ENCODE measurements around the gene NLGN2.

DNA sequence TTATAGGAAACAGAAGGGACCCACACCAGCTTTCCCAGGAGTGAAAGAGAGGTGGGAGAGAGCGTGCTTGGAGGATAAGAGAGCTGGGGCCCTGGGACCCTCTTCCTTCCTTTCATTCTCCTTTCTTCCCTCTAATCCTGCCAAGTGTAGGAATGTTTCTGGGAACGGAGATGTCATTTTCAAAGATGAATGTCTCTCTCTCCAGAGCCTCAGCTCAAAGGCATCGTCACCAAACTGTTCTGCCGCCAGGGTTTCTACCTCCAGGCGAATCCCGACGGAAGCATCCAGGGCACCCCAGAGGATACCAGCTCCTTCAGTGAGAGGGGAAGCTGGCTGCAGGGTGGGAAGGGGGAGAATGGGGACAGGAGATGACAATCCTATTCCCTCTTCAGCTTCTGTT lies 33.6 kb downstream of the NLGN2 start:
- TF ChIP-seq POLR2A (IDR thresholded peaks at IDR 0.05; ENCODE audit: low read length) = no peak
- no peak for TF ChIP-seq GATA1 (IDR thresholded peaks at IDR 0.05; ENCODE audit: low read depth, low read length)

All from erythroblast (primary cell).